ENCODE data around the gene RPS27A. TPM values are rescaled to one million over a fixed set of nuclear protein-coding genes. Genes with fewer than 3 reads are reported as not detected.

The RPS27A gene
- total RNA-seq: 2,571 and 3,368 TPM in 2 replicates

GRCh38 chr2:55232084-55232862 is at the start of gene RPS27A, which contains the start of gene CLHC1:
Gene RPS27A, plus strand, starts transcription at chr2:55232688. Its CDS starts 137 bp downstream, at chr2:55232825.
Gene CLHC1, minus strand, starts transcription at chr2:55232293. Its CDS starts 9,882 bp downstream, at chr2:55222411.

GRCh38 chr2:55268907-55269644 is 36.6 kb downstream of the RPS27A start, which contains the start of gene MTIF2:
Gene MTIF2, minus strand, starts transcription at chr2:55269231. Its CDS starts 5,373 bp downstream, at chr2:55263858.

Other genes starting within 250 kb of the RPS27A start
- 209 and 226 TPM in 2 replicates for gene RTN4, start 182.2 kb upstream of the RPS27A start, total RNA-seq
- gene CLHC1, start 395 bp upstream of the RPS27A start, total RNA-seq: 0.74 and 1.6 TPM in 2 replicates
- 27.4 and 31.2 TPM in 2 replicates for gene MTIF2, start 36.5 kb downstream of the RPS27A start, total RNA-seq
- gene CCDC88A, start 187.2 kb downstream of the RPS27A start, total RNA-seq: 13.8 and 24.8 TPM in 2 replicates

Measured in airway epithelial cell (primary cell).